Measurements from ENCODE around the gene ACOD1. TPM values are rescaled to one million over a fixed set of nuclear protein-coding genes. Genes with fewer than 3 reads are reported as not detected.

Gene ACOD1
- total RNA-seq (2022; extraction: Qiagen RNA extraction; ENCODE audit: low read depth) = not detected in 5 replicates

DNA sequence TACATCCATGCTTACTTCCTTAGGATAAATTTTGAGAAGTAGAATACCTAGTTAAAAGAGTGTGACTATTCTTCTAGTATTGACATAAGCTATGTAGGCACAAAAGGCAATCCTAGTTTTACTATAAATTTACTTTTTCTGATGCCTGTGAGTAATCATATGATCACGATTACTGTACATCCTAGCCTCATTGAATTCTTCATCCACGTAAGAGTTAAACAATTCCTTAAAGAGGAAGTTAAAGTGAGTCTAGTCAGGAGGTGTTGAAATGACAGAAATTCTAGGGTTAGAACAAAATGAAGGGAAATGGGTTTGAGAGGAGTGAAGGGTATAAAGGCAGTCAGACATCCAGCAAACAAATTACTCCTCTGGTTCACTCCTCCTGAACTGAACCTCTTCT, at the start of gene ACOD1:
ACOD1 (plus strand) TSS at position 363 of the 400 bp plus-strand sequence. CDS start 48 bp downstream, outside the sequence.

DNA sequence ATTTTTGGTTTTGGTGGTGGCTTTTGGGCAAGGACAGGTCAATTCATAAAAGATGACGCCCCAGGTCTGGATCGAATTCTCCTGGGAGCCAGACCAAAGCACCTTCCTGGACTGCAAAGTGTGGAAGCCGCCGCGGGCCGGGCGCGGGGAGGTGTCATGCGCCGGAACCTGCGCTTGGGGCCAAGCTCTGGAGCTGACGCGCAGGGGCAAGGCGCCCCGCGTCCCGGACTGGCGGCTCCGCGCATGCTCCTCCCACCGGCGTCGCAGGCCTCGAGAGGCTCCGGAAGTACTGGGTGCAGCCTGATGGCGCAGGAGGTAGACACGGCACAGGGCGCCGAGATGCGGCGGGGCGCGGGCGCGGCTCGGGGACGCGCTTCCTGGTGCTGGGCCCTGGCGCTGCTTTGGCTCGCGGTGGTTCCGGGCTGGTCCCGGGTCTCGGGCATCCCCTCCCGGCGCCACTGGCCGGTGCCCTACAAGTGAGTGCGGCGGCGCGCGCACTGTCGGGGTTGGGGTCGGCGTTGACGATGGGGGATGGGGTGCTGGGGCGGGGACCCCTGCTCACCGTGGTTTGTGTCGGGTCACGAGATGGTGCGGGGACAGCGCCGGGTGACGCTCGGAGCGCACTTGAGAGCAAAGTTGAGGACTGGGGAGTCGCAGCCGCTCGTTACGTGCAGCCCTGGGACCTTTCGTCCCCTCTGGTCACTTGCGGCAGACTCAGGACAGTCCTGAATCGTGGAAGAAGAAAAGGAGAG, 43.7 kb downstream of the ACOD1 start, which contains the start of gene CLN5:
CLN5 (plus strand) TSS at position 286 of the 752 bp plus-strand sequence; CDS start at position 304, 18 bp downstream.

Other genes starting within 250 kb of the ACOD1 start
- gene KCTD12, start 62.1 kb upstream of the ACOD1 start, total RNA-seq (2022; extraction: Qiagen RNA extraction; ENCODE audit: low read depth) = 1.8 to 2.5 TPM (median 2.2 TPM) in 5 replicates
- gene CLN5, start 43.6 kb downstream of the ACOD1 start, total RNA-seq (2022; extraction: Qiagen RNA extraction; ENCODE audit: low read depth) = 8.8 to 9.8 TPM (median 9.3 TPM) in 5 replicates
- gene FBXL3, start 78.6 kb downstream of the ACOD1 start, total RNA-seq (2022; extraction: Qiagen RNA extraction; ENCODE audit: low read depth) = 15.2 to 17.5 TPM (median 16.5 TPM) in 5 replicates